ENCODE results near the gene EHD1. TPM values are rescaled to one million over a fixed set of nuclear protein-coding genes. Genes with fewer than 3 reads are reported as not detected.
A peak's percentile ranks its signal among the peaks of the same experiment; 100 is the strongest.

Gene EHD1
- total RNA-seq, 1 experiment from 2014 or later: 110 TPM

DNA sequence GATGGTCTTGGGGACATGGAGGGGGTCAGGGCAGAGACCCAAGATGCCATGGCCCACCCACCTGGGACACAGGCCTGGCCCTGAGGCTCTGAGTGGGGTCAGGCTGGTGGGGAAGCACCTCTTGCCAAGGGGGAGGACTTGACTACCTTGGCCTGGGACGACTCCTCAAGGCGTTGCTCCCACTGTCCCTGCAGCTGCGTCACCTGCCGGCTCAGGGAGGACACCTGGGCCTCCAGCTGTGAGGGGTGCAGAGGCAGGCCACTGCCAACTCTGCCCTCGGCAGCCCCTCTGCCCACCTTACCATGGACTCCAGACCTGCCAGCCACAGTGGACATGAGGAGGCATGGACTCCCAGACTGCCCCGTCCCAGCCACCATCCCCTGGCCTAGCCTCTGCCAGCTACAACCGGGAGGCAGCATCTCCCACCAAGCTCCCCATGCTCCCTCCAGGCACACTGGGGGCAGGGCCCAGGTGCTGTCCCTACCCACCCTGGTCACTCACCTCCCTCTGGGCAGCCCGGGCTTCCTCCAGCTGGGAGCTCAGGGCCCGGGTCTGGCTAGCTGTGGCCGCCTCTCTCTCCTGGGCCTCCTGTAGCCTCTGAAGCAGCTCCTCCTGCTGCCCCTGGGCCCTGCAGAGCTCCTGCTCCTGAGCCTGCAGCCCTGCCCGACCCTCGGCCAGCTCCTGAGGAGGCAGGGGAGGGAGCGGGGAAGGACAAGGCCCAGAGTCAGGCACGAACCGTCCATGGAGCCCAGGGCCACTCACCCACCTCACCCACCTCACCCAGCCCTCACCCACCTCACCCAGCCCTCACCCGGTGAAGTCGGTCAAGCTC is 42.6 kb downstream of the EHD1 start:
- Histone ChIP-seq H3F3A (ENCODE audit: insufficient read depth, low read depth) (peaks cover 3% of the 10 kb centered on the region; the same call in 1 of the 2 replicates), H3K79me2 (ENCODE audit: low read depth) (no peaks in the 10 kb centered on the region; the same call in 1 of the 2 replicates), H4K20me1 (ENCODE audit: insufficient read depth) (0 out of 2 replicates have a peak, but pooled peaks cover 3% of the 10 kb centered on the region), H3K36me3 (ENCODE audit: low read depth) (peaks cover 6% of the 10 kb centered on the region), H3K4me1 (replicated peaks; ENCODE audit: insufficient read depth) (peaks cover 16% of the 10 kb centered on the region), H2AFZ (no peak overlapping the region), H3K9me2 (ENCODE audit: insufficient read depth) (no peaks in the 10 kb centered on the region), H3K9me3 (ENCODE audit: insufficient read depth, low read depth) (no peaks in the 10 kb centered on the region), H3K4me2 (peak overlapping the region; percentile 46), H3K27me3 (ENCODE audit: insufficient read depth, low read depth) (no peaks in the 10 kb centered on the region), H3K27ac (no peak overlapping the region), H3K4me3 (no peak overlapping the region)
- ChIA-PET POLR2A (ENCODE audit: unreplicated experiment) (interaction anchor here (0.7 to 1.2 kb wide), 2 partner anchors 57 to 318 kb away, joined by 3 to 19 read pairs; no protein-coding TSS in a partner anchor), CTCF (interaction anchor here (0.6 kb wide), 2 partner anchors 8 to 52 kb away, joined by 3 to 25 read pairs; no protein-coding TSS in a partner anchor)
- no peak for TF ChIP-seq EZH2 (IDR thresholded peaks at IDR 0.05; ENCODE audit: low read depth)
- TF ChIP-seq, protein P1, sequence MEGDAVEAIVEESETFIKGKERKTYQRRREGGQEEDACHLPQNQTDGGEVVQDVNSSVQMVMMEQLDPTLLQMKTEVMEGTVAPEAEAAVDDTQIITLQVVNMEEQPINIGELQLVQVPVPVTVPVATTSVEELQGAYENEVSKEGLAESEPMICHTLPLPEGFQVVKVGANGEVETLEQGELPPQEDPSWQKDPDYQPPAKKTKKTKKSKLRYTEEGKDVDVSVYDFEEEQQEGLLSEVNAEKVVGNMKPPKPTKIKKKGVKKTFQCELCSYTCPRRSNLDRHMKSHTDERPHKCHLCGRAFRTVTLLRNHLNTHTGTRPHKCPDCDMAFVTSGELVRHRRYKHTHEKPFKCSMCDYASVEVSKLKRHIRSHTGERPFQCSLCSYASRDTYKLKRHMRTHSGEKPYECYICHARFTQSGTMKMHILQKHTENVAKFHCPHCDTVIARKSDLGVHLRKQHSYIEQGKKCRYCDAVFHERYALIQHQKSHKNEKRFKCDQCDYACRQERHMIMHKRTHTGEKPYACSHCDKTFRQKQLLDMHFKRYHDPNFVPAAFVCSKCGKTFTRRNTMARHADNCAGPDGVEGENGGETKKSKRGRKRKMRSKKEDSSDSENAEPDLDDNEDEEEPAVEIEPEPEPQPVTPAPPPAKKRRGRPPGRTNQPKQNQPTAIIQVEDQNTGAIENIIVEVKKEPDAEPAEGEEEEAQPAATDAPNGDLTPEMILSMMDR (conservative IDR thresholded peaks at IDR 0.05): no peak
- no peak for DNase-seq
- BruUV-seq (replicated peaks): no TSS peak
- intact Hi-C loops (cut with micrococcal nuclease; ENCODE audit: unreplicated experiment): no loop called here

DNA sequence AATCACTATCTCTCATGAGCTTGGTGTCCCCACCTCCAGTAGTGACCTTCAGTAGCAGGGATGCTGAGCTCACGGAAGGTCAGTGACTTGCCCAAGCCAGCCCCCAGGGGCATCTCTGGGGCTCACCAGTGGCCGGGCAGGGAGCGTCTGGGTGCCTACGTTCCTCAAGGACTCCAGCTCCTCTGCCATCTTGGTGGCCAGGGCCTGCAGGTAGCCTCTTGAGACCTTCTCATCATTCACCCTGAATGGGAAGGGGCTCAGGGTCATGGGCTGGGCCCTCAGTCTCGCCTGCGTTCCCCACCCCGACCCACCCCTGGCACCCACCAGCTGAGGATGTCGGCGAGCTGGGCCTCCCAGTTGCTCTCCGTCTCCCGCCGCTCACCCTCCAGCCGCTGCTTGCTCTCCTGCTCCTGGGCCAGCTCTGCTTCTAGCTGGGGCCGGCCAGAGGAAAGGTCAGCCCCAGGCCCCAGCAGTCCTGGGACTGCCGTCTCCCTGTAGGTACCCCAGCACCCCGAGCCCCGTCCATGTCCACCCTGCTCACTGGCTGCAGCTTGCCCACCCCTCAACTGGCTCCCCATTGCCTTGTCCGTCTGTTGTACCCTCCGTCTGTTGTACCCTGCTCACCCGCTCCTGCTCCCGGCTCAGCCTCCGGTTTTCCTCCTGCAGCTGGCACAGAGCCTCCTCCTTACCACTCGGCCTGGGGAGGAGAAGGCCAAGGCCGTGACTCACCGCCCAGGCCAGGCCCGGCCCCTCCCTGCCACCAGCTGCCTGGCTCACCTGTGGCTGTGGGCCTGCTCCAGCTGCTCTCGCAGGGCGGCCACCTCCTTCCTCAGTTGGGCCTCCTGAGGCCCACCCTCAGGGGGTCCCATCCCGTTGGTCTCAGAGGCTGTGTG is 43.5 kb downstream of the EHD1 start:
- peak overlapping the region; percentile 46 for H3K4me2 ChIP-seq
- TF ChIP-seq, protein P1 (conservative IDR thresholded peaks at IDR 0.05): no peak
- TF ChIP-seq EZH2 (IDR thresholded peaks at IDR 0.05; ENCODE audit: low read depth): no peak
- POLR2A ChIA-PET (ENCODE audit: unreplicated experiment): interaction anchor here (0.6 to 0.7 kb wide), 2 partner anchors 300 to 319 kb away, joined by 3 to 4 read pairs; no protein-coding TSS in a partner anchor

More for the DNA sequence above, 43.5 kb downstream of the EHD1 start:
- peak; percentile 83 to 95 for DNase-seq
- Histone ChIP-seq H3K4me3 (no peak overlapping the region), H3K9me3 (ENCODE audit: insufficient read depth, low read depth) (no peaks in the 10 kb centered on the region), H3K27ac (no peak overlapping the region), H4K20me1 (ENCODE audit: insufficient read depth) (0 out of 2 replicates have a peak, but pooled peaks cover 3% of the 10 kb centered on the region), H3K79me2 (ENCODE audit: low read depth) (no peaks in the 10 kb centered on the region), H3K9me2 (ENCODE audit: insufficient read depth) (no peaks in the 10 kb centered on the region), H3K36me3 (ENCODE audit: low read depth) (peaks cover 10% of the 10 kb centered on the region), H3K4me1 (replicated peaks; ENCODE audit: insufficient read depth) (peaks cover 16% of the 10 kb centered on the region), H3K27me3 (ENCODE audit: insufficient read depth, low read depth) (no peaks in the 10 kb centered on the region), H3F3A (ENCODE audit: insufficient read depth, low read depth) (no peaks in the 10 kb centered on the region; the same call in 1 of the 2 replicates), H2AFZ (no peak overlapping the region)
- no TSS peak for BruUV-seq (replicated peaks)
- CTCF ChIA-PET: interaction anchor here (0.6 to 0.9 kb wide), 4 partner anchors 9 to 278 kb away, joined by 3 to 25 read pairs (median 4); no protein-coding TSS in a partner anchor
- intact Hi-C loops (cut with micrococcal nuclease; ENCODE audit: unreplicated experiment): no loop called here

Measured in PC-9 (cell line).